IMR-90 (cell line): ENCODE measurements around the gene DVL1. TPM values are rescaled to one million over a fixed set of nuclear protein-coding genes. Genes with fewer than 3 reads are reported as not detected.

Source experiments
- ATAC-seq: fragments of 200-7000 bp; cut with Tn5 transposase; 2 replicates; pipeline ENCODE4 v1.9.1; 2020; ENCODE audit warnings: low read depth, mild to moderate bottlenecking, moderate library complexity
- BruUV-seq: library from RNA; stranded (reverse); fragments of 400-500 nt; replicated peaks from 2 replicates; lab custom pipeline; 2021; lab: Mats Ljungman, UMichigan
- CTCF ChIA-PET: fragments of 300-600 bp; formaldehyde crosslinking; extraction: SDS; loops from one replicate; lab custom pipeline; 2021; ENCODE audit warnings: antibody characterized with exemption; lab: Yijun Ruan, JAX
- POLR2A ChIA-PET: fragments of 300-600 bp; sonication (Branson Sonifier 250); formaldehyde crosslinking; loops from one replicate; lab custom pipeline; 2022; ENCODE audit warnings: antibody characterized with exemption; ENCODE audit not compliant: unreplicated experiment; lab: Charles Lee
- DNase-seq: peaks from one replicate; pipeline ENCODE4 v3.0.0; 2013
- H2AFZ ChIP-seq: replicated peaks from 2 replicates; pipeline ENCODE3; 2013; ENCODE audit warnings: low read length, mild to moderate bottlenecking; ENCODE audit not compliant: poor library complexity
- H2AK5ac ChIP-seq: 2 replicates; pipeline ENCODE4 v1.6.1; 2013; ENCODE audit warnings: low read depth, low read length, inconsistent platforms
- H2AK9ac ChIP-seq: replicated peaks from 2 replicates; pipeline ENCODE3; 2013; ENCODE audit warnings: mild to moderate bottlenecking, low read depth, low read length, moderate library complexity; ENCODE audit not compliant: poor library complexity
- H2BK120ac ChIP-seq: 2 replicates; pipeline ENCODE4 v1.6.1; 2013; ENCODE audit warnings: low read depth, low read length, inconsistent platforms
- H2BK15ac ChIP-seq: 3 replicates; pipeline ENCODE4 v1.6.1; 2013; ENCODE audit warnings: low read depth, low read length, inconsistent platforms
- H2BK20ac ChIP-seq: 2 replicates; pipeline ENCODE4 v1.6.1; 2013; ENCODE audit warnings: low read depth, mild to moderate bottlenecking, inconsistent platforms, low read length, moderate library complexity
- H2BK5ac ChIP-seq: 2 replicates; pipeline ENCODE4 v1.6.1; 2013; ENCODE audit warnings: mild to moderate bottlenecking, low read depth, low read length, inconsistent platforms; ENCODE audit not compliant: poor library complexity, severe bottlenecking
- H3K14ac ChIP-seq: replicated peaks from 2 replicates; pipeline ENCODE4 v1.6.1; 2013; ENCODE audit warnings: low read depth, low read length, inconsistent platforms
- H3K18ac ChIP-seq: 2 replicates; pipeline ENCODE4 v1.6.1; 2013; ENCODE audit warnings: low read depth, low read length, control low read depth
- H3K23ac ChIP-seq: 2 replicates; pipeline ENCODE4 v1.6.1; 2013; ENCODE audit warnings: low read depth, low read length, inconsistent platforms
- H3K27ac ChIP-seq: 2 replicates; pipeline ENCODE4 v1.5.1; 2013; ENCODE audit warnings: mild to moderate bottlenecking, control low read depth, low read length; ENCODE audit not compliant: insufficient read depth
- H3K27me3 ChIP-seq: 2 replicates; pipeline ENCODE4 v1.6.1; 2013; ENCODE audit warnings: low read length; ENCODE audit not compliant: control insufficient read depth, insufficient read depth
- H3K36me3 ChIP-seq: 2 replicates; pipeline ENCODE4 v1.6.1; 2013; ENCODE audit warnings: low read length, mixed read lengths; ENCODE audit not compliant: control insufficient read depth, insufficient read depth
- H3K4ac ChIP-seq: 2 replicates; pipeline ENCODE4 v1.6.1; 2013; ENCODE audit warnings: low read depth, low read length, inconsistent platforms
- H3K4me1 ChIP-seq: 2 replicates; pipeline ENCODE4 v1.6.1; 2013; ENCODE audit warnings: low read length, mixed read lengths; ENCODE audit not compliant: control insufficient read depth, insufficient read depth
- H3K4me2 ChIP-seq: 2 replicates; pipeline ENCODE4 v1.6.1; 2013; ENCODE audit warnings: low read depth, mild to moderate bottlenecking, control low read depth, low read length, moderate library complexity
- H3K4me3 ChIP-seq: 2 replicates; pipeline ENCODE4 v1.5.1; 2013; ENCODE audit warnings: low read depth, mild to moderate bottlenecking, control low read depth, low read length, moderate library complexity; ENCODE audit not compliant: insufficient read depth
- H3K56ac ChIP-seq: 2 replicates; pipeline ENCODE4 v1.6.1; 2013; ENCODE audit warnings: low read length, inconsistent platforms; ENCODE audit not compliant: insufficient read depth; ENCODE audit errors: extremely low read depth
- H3K79me1 ChIP-seq, 2 experiments: 2 replicates each; pipeline ENCODE4 v1.6.1; 2013; ENCODE audit warnings: low read length in 2 of 2, inconsistent platforms in 1 of 2, low read depth in 1 of 2
- H3K9ac ChIP-seq: 2 replicates; pipeline ENCODE4 v1.6.1; 2013; ENCODE audit warnings: low read depth, low read length, control low read depth
- H3K9me1 ChIP-seq: 2 replicates; pipeline ENCODE4 v1.6.1; 2013; ENCODE audit warnings: low read length, inconsistent platforms; ENCODE audit not compliant: insufficient read depth
- H3K9me3 ChIP-seq: 2 replicates; pipeline ENCODE4 v1.6.1; 2013; ENCODE audit warnings: low read length; ENCODE audit not compliant: control insufficient read depth, insufficient read depth
- H4K20me1 ChIP-seq: 2 replicates; pipeline ENCODE4 v1.6.1; 2013; ENCODE audit warnings: low read length, inconsistent platforms; ENCODE audit not compliant: insufficient read depth
- H4K5ac ChIP-seq: 2 replicates; pipeline ENCODE4 v1.6.1; 2013; ENCODE audit warnings: mild to moderate bottlenecking, low read depth, low read length, control low read depth
- H4K8ac ChIP-seq, 2 experiments: 2 replicates each; pipeline ENCODE4 v1.6.1; 2013; ENCODE audit warnings: low read depth in 2 of 2, low read length in 2 of 2, control low read depth in 1 of 2, inconsistent platforms in 1 of 2
- H4K91ac ChIP-seq: 2 replicates; pipeline ENCODE4 v1.6.1; 2013; ENCODE audit warnings: low read depth, low read length, inconsistent platforms; ENCODE audit not compliant: insufficient read depth
- CEBPB ChIP-seq: IDR thresholded peaks from 2 replicates; pipeline ENCODE4 v1.6.1; 2012; ENCODE audit warnings: low read depth, low read length, improper control_type of control experiment
- CHD1 ChIP-seq: IDR thresholded peaks from 2 replicates; pipeline ENCODE4 v1.6.1; 2012; ENCODE audit warnings: low read depth, low read length, improper control_type of control experiment
- CTCF ChIP-seq: conservative IDR thresholded peaks from 2 replicates; pipeline ENCODE4 v1.5.1; 2012; ENCODE audit warnings: mild to moderate bottlenecking, low read depth, low read length, improper control_type of control experiment
- MAFK ChIP-seq: IDR thresholded peaks from 2 replicates; pipeline ENCODE4 v1.6.1; 2012; ENCODE audit warnings: low read depth, low read length, improper control_type of control experiment
- MXI1 ChIP-seq: IDR thresholded peaks from 2 replicates; pipeline ENCODE4 v1.6.1; 2012; ENCODE audit warnings: low read depth, mild to moderate bottlenecking, low read length, moderate library complexity, borderline replicate concordance
- POLR2A ChIP-seq: IDR thresholded peaks from 2 replicates; pipeline ENCODE4 v1.6.1; 2012; ENCODE audit warnings: mild to moderate bottlenecking, low read depth, low read length
- RAD21 ChIP-seq: IDR thresholded peaks from 2 replicates; pipeline ENCODE4 v1.6.1; 2012; ENCODE audit warnings: low read length, improper control_type of control experiment
- RCOR1 ChIP-seq: IDR thresholded peaks from 2 replicates; pipeline ENCODE4 v1.6.1; 2012; ENCODE audit warnings: mild to moderate bottlenecking, low read length, improper control_type of control experiment; ENCODE audit not compliant: insufficient replicate concordance
- RFX5 ChIP-seq: IDR thresholded peaks from 2 replicates; pipeline ENCODE4 v1.8.0; 2012; ENCODE audit warnings: low read depth, mild to moderate bottlenecking, low read length, moderate library complexity
- SMC3 ChIP-seq: fragments of 150-350 bp; IDR thresholded peaks from 2 replicates; pipeline ENCODE4 v1.6.1; 2016; ENCODE audit warnings: low read depth, mild to moderate bottlenecking, antibody characterized with exemption, low read length, moderate library complexity
- USF2 ChIP-seq: fragments of 150-350 bp; IDR thresholded peaks from 2 replicates; pipeline ENCODE4 v1.6.1; 2017; ENCODE audit warnings: mild to moderate bottlenecking, antibody characterized with exemption, low read length, low read depth
- WGBS, 2 experiments: methylation state at CpG; one replicate each; pipeline versions ENCODE4 v1.1.5 to v1.1.7; 2013; ENCODE audit warnings: missing lambda C conversion rate in 2 of 2; ENCODE audit not compliant: insufficient read length in 1 of 2; ENCODE audit errors: extremely low coverage in 2 of 2; 5-methylcytosine and 5-hydroxymethylcytosine counted together
- dilution Hi-C: fragments of 300-500 bp; cut with HindIII; formaldehyde crosslinking; loops from one replicate; pipeline ENCODE4 v1.14.3; 2018; ENCODE audit warnings: low sequenced_read_pairs; ENCODE audit not compliant: unreplicated experiment
- in situ Hi-C: fragments of 300-500 bp; cut with MboI; formaldehyde crosslinking; loops from 3 replicates; pipeline ENCODE4 v1.14.3; 2019; ENCODE audit warnings: low sequenced_read_pairs, inconsistent platforms, mixed read lengths
- intact Hi-C: fragments of 100-400 bp; cut with micrococcal nuclease; formaldehyde crosslinking; loops from 2 replicates; pipeline ENCODE4 v1.10.0; 2022
- polyA plus RNA-seq, 3 experiments: library from polyadenylated mRNA; depleted of rRNA; stranded (reverse); fragments of >200 nt; gene quantifications; 2 replicates each; pipeline ENCODE4 v1.2.3, GENCODE V29; 2012; ENCODE audit warnings: low replicate concordance in 1 of 3
- total RNA-seq: library from RNA; depleted of rRNA; stranded (reverse); fragments of >200 nt; gene quantifications from 2 replicates; pipeline ENCODE4 v1.2.3, GENCODE V29; 2012

DVL1 gene
- total and polyA plus RNA-seq, 2 of the 4 experiments (the other 2 are of a cell fraction) = 27.2 to 35.9 TPM

- no peak for TF ChIP-seq CEBPB
- TF ChIP-seq RFX5 = no peak
Measured at GRCh38 chr1:1302951-1303509, 46.2 kb downstream of the DVL1 start (continued).

- H2BK120ac ChIP-seq = no peak overlapping the region
- no peak overlapping the region for H3K14ac ChIP-seq
- no peaks in the 10 kb centered on the region for H3K27me3 ChIP-seq
- H3K56ac ChIP-seq = no peak overlapping the region
- TF ChIP-seq SMC3 = 0 out of 2 replicates have a peak, but pooled peaks have one; percentile 15
- no peak for TF ChIP-seq MXI1
- TF ChIP-seq CHD1 = no peak
- TF ChIP-seq CTCF = peak; percentile 38; the same call in 1 of the 2 replicates
- no peak for TF ChIP-seq USF2
- TF ChIP-seq POLR2A = no peak
- TF ChIP-seq RCOR1 = no peak
- TF ChIP-seq MAFK = no peak
- 0 out of 2 replicates have a peak, but pooled peaks have one; percentile 6 for TF ChIP-seq RAD21
- dilution Hi-C loops (no loop called here), in situ Hi-C loops (no loop called here), intact Hi-C loops (no loop called here)
- H3K9ac ChIP-seq = no peak overlapping the region
- H3K4ac ChIP-seq = no peak overlapping the region
- H3K4me3 ChIP-seq = no peak overlapping the region
- no peak overlapping the region for H4K8ac ChIP-seq
- H3K36me3 ChIP-seq = peaks cover 13% of the 10 kb centered on the region
- DNase-seq (no peak), ATAC-seq (no peak)
- H3K27ac ChIP-seq = no peak overlapping the region
- H2AFZ ChIP-seq = no peak overlapping the region
- 85% methylated on average over 4 of the region's 9 CpGs; no CpG with 5 or more reads in 1 of the 2 experiments for WGBS, 2 experiments
- H4K91ac ChIP-seq = no peak overlapping the region
- H3K23ac ChIP-seq = no peak overlapping the region
- H3K9me3 ChIP-seq = no peaks in the 10 kb centered on the region
- H2AK5ac ChIP-seq = no peak overlapping the region
- H2BK20ac ChIP-seq = no peak overlapping the region
- BruUV-seq = no TSS peak
- H3K4me2 ChIP-seq = no peak overlapping the region
- peaks cover 25% of the 10 kb centered on the region for H3K4me1 ChIP-seq
- H2AK9ac ChIP-seq = no peak overlapping the region
- peaks cover 3% of the 10 kb centered on the region for H3K9me1 ChIP-seq
- H4K20me1 ChIP-seq = peaks cover 53% of the 10 kb centered on the region
- H2BK5ac ChIP-seq = no peak overlapping the region
- no peak overlapping the region for H4K5ac ChIP-seq
- no peak overlapping the region for H3K18ac ChIP-seq
- ChIA-PET CTCF (no interaction called here), POLR2A (no interaction called here)
- no peak overlapping the region for H2BK15ac ChIP-seq
- peaks cover 3 to 50% of the 10 kb centered on the region in 2 experiments; a peak in 3 of 4 replicates for H3K79me1 ChIP-seq
Measured at GRCh38 chr1:1302006-1302430, 47.2 kb downstream of the DVL1 start.
